Subcutaneous preadipocyte (primary cell): ENCODE results near the gene ACSBG1. TPM values are rescaled to one million over a fixed set of nuclear protein-coding genes. Genes with fewer than 3 reads are reported as not detected.

Source experiments
- total RNA-seq: library from RNA; depleted of rRNA; stranded (reverse); fragments of >200 nt; gene quantifications from 2 replicates; pipeline ENCODE4 v1.2.3, GENCODE V29; 2012

The ACSBG1 gene, protein sequence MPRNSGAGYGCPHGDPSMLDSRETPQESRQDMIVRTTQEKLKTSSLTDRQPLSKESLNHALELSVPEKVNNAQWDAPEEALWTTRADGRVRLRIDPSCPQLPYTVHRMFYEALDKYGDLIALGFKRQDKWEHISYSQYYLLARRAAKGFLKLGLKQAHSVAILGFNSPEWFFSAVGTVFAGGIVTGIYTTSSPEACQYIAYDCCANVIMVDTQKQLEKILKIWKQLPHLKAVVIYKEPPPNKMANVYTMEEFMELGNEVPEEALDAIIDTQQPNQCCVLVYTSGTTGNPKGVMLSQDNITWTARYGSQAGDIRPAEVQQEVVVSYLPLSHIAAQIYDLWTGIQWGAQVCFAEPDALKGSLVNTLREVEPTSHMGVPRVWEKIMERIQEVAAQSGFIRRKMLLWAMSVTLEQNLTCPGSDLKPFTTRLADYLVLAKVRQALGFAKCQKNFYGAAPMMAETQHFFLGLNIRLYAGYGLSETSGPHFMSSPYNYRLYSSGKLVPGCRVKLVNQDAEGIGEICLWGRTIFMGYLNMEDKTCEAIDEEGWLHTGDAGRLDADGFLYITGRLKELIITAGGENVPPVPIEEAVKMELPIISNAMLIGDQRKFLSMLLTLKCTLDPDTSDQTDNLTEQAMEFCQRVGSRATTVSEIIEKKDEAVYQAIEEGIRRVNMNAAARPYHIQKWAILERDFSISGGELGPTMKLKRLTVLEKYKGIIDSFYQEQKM
- under 0.01 TPM in 1 of 2 replicates, not detected in the other for total RNA-seq

DNA sequence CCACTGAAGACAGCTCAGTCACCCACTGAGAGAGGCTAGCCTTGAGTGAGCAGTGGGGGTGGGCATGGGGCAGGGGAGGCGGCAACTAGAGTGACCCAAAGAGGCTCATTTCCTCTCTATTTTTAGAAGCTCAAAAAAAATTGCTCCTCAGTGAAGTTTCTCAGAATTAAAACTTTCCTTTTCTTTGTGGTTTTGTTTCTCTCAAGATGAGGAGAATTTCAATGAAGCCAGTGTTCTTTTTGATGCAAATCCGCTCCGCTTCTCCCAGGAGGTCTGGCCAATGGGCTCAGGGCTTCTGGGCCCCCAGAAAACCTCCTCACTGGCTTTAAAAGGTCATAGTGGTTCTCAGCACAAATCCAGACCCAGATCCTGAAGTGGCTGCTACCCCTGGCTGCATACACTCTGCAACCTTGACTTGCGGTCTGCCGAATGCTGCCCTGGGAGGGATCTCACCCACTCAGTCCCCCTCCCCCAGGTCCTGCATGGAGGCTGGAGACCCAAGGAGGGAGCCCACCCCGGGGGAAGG lies at the start of gene ACSBG1:
TSS of gene ACSBG1 (minus strand) at position 51 of the 526 bp plus-strand sequence. CDS start 64 bp downstream, outside the sequence.

DNA sequence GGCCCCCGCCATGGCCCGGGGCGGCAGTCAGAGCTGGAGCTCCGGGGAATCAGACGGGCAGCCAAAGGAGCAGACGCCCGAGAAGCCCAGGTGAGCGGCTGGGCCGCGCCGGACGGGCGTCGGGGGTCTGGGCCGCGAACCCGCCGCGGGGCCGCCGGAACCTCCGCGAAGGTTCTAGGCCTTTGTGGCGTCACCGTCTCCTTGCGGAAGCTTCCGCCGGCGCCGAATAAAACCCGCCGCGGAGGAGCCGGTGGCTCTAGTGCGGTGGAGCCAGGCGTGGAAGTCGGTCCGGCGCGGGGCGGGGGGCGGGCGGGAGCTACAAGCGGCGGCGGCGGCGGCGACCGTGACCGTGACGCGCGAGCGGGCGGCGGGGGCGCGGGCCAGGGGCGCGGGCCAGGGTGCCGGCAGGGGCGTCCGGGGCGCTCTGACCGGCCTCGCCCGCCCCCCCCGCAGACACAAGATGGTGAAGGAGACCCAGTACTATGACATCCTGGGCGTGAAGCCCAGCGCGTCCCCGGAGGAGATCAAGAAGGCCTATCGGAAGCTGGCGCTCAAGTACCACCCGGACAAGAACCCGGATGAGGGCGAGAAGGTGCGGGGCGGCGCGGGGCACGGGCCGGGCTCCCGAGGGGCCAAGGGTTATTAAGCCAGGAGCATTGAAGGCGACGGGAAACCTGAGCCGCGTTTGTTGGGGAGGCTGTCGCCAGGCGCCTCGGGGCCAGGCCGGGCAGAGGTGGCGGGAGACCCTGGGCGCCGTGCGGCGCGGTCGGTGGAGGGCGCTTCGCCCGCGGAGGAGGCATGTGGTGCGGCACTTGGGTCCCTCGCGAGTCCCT lies 30.2 kb upstream of the ACSBG1 start, which contains the start of gene DNAJA4:
TSS of gene DNAJA4 (plus strand) at position 259 of the 833 bp plus-strand sequence. CDS start at position 461, 202 bp downstream.

DNA sequence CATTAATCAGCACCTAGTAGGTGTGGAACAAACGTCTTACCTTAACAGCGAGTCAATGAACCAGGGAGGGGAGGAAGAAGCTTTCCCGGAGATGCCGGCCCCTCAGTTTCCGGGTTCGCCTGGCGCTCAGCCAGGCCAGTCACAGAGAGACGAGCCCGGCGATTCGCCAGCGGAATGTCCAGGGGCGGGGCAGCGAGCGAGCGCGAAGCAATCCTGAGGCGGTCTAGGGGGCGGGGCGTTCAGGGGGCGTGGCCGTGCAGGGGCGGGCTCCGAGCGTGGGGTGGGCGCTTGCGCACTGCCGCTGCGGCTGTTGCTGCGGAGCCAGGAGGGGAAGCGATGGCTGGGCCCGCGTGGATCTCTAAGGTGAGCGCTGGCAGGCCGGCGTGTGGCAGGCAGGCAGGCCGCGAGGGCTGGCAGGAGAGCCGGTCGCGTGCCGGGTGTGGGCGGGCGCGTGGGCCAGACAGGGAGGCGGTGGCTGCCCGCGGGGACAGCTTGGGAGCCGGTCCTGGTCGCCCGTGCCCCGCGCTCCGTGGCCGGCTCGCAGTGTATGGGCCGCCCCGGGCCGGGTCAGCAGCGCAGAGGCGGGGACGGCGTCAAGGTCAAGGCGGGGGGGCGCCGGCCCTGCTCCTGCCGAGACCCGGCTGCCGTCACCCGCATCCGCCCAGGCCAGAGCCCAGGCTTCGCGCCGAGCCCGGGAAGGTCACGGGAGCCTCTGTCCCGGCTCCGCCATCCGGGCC lies 85.1 kb downstream of the ACSBG1 start, which contains the start of gene IDH3A:
TSS of gene IDH3A (plus strand) at position 295 of the 737 bp plus-strand sequence. CDS start at position 337, 42 bp downstream.

DNA sequence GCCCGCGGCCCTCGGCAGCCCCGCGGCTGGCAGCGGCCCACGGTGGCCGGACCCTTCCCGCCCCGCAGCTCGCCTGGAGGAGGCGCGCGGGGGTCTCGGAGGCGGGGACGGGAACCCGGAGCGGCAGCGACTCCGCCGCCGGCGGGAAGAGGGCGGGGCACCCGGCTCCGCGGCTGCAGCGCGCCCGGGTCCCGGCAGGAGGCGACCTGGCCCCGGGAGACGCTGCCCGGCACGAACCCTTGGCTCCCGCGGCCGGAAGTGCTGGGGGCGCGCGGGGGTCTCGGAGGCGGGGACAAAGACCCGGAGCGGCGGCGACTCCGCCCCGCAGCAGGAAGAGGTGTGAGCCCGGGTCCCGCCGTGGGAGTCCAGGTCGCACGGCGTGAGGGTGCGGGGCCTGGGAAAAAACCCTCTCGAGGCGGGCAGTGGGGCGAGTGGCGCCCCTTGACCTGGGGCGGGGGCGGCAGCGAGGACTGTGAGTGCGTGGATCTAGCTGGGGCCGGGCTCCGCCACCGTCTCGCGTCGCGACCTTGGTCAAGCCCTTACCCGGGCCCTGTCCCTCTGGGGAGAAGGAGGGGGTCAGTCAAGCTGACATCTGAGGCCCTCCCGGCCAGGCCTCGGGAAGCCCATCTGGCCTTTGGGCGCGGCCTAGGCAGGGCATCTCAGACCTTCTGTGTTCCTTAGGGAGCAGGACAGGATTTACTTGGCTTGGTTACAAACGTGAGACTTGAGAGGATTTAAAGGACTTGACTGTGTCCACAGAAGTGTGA lies 102.9 kb downstream of the ACSBG1 start, which contains the start of gene CIB2:
TSS of gene CIB2 (minus strand) at position 151 of the 767 bp plus-strand sequence. CDS start 230 bp downstream, outside the sequence.

Other genes starting within 250 kb of the ACSBG1 start
- gene TBC1D2B, start 156.9 kb downstream of the ACSBG1 start, total RNA-seq = 28.7 and 31.3 TPM in 2 replicates
- not detected in 2 replicates for gene SH2D7, start 142.0 kb downstream of the ACSBG1 start, total RNA-seq
- gene CIB2, start 103.1 kb downstream of the ACSBG1 start, total RNA-seq = under 0.01 and 0.98 TPM in 2 replicates
- gene IDH3A, start 85.2 kb downstream of the ACSBG1 start, total RNA-seq = 23.9 and 38.5 TPM in 2 replicates
- gene DNAJA4, start 30.0 kb upstream of the ACSBG1 start, total RNA-seq = 1.1 and 2.0 TPM in 2 replicates
- gene SKIC8, start 65.0 kb upstream of the ACSBG1 start, total RNA-seq = 57.7 and 71.2 TPM in 2 replicates
- not detected in 2 replicates for gene CRABP1, start 105.8 kb upstream of the ACSBG1 start, total RNA-seq
- gene IREB2, start 203.7 kb upstream of the ACSBG1 start, total RNA-seq = 19.8 and 21.9 TPM in 2 replicates